T-helper 1 cell treated with Interleukin-12 subunit alpha and Interleukin-12 subunit beta and Interleukin-4 antibody, amounts not matched to agents 30 μg/mL and 1 μg/mL, for 36 hours (primary cell): ENCODE data around the gene NSD2.

Experiments used
- H3K27ac Mint-ChIP-seq: one replicate; pipeline ENCODE4 v1.8.0; 2021; ENCODE audit warnings: mild to moderate bottlenecking, mixed read lengths
- H3K27me3 Mint-ChIP-seq: one replicate; pipeline ENCODE4 v1.8.0; 2021; ENCODE audit warnings: low read depth, mixed read lengths
- H3K36me3 Mint-ChIP-seq: one replicate; pipeline ENCODE4 v1.8.0; 2021; ENCODE audit warnings: low read depth, mixed read lengths
- H3K4me1 Mint-ChIP-seq: one replicate; pipeline ENCODE4 v1.8.0; 2021; ENCODE audit warnings: low read depth, mixed read lengths
- H3K4me3 Mint-ChIP-seq: one replicate; pipeline ENCODE4 v1.8.0; 2021; ENCODE audit warnings: mild to moderate bottlenecking, moderate library complexity, mixed read lengths
- H3K9me3 Mint-ChIP-seq: one replicate; pipeline ENCODE4 v1.8.0; 2021; ENCODE audit warnings: mixed read lengths

NSD2 gene

DNA sequence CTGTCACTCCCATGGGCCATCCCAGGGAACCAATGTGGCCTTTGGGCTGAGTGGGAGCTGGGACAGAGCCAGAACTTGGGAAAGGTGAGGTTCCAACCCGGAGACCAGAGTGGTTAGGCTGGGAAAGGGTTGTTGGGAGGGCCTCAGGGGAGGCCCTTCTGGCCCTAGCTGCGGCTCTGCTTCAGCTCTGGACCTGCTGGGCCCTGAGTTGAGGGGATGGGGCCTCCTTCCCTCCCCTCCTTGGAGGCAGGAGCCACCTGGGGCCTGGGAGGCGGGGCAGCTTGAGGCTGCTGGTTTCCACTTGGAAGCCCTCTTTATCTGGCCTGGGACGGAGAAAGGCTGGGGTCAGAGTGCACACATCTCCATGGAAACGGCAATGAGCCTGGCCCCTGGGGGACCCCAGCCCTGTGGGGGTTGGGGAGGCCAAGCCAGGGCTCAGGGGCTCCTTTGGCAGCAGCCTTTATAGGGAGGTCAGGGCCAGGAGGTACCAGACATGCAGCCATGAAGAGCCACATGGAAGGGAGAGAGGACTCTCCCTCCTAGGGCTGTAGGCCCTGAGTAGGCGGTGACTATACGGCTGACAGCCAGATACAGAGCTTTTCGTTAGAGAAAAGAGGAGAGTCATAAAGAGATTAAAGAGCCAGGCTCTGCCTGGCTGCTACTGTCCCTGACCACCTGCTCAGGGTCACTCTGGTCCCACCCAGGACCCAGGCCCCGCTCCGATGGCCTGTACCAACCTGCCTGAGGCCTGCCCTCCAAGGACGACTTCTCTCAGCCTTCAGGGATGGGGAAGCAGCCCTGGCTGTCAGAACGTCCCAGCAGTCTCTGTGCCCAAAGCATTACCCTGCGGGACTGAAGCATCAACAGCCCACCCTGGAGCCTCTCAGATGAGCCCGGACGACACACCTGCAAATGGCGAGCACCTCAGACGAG lies 6.9 kb upstream of the NSD2 start:
- H3K9me3 Mint-ChIP-seq: no peaks in the 10 kb centered on the region
- no peaks in the 10 kb centered on the region for H3K27me3 Mint-ChIP-seq
- peaks cover 11% of the 10 kb centered on the region for H3K4me1 Mint-ChIP-seq
- no peak overlapping the region for H3K27ac Mint-ChIP-seq
- no peak overlapping the region for H3K4me3 Mint-ChIP-seq
- H3K36me3 Mint-ChIP-seq: no peaks in the 10 kb centered on the region

DNA sequence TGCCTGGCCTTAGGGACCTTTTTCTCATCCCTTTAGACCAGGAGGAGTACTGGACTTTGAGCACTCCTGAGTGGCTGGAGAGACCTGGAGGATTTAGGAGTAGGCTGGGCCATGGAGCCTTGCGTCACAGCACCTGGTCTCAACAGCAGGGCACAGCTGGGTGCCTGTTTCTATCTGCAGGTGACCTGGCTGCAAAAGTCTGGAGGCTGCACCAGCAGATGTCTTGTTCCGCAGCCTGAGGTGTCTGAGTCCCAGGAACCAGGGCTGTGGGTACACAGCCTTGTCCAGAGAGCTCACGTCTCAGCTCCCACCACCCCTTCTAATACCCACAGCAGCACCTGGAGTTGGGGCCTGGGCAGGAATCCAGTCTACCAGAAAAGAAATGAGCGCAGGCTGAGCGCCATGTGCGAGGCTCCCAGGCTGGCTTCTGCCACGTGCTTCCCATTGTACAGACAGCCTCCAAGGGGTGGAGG lies 5.0 kb upstream of the NSD2 start:
- no peaks in the 10 kb centered on the region for H3K36me3 Mint-ChIP-seq
- no peaks in the 10 kb centered on the region for H3K27me3 Mint-ChIP-seq
- H3K4me3 Mint-ChIP-seq: no peak overlapping the region
- H3K27ac Mint-ChIP-seq: no peak overlapping the region
- H3K4me1 Mint-ChIP-seq: peaks cover 17% of the 10 kb centered on the region
- no peaks in the 10 kb centered on the region for H3K9me3 Mint-ChIP-seq

DNA sequence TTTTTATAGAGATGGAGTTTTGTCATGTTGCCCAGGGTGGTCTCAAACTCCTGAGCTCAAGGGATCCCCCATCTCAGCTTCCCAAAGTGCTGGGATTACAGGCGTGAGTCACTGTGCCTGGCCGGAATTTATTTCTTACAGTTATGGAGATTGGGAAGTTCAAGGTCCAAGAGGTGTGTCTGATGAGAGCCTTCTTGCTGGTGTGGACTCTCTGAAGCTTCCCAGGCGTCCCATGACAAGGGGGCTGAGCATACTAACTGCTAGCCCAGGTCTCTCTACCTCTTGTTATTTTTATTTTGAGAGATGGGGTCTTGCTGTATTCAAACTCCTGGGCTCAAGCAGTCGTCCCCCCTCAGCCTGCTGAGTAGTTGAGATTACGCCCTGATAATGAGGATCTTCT lies 2.9 kb upstream of the NSD2 start:
- no peak overlapping the region for H3K27ac Mint-ChIP-seq
- no peak overlapping the region for H3K4me3 Mint-ChIP-seq
- H3K27me3 Mint-ChIP-seq: no peaks in the 10 kb centered on the region
- peaks cover 3% of the 10 kb centered on the region for H3K36me3 Mint-ChIP-seq
- peaks cover 18% of the 10 kb centered on the region for H3K4me1 Mint-ChIP-seq
- no peaks in the 10 kb centered on the region for H3K9me3 Mint-ChIP-seq

DNA sequence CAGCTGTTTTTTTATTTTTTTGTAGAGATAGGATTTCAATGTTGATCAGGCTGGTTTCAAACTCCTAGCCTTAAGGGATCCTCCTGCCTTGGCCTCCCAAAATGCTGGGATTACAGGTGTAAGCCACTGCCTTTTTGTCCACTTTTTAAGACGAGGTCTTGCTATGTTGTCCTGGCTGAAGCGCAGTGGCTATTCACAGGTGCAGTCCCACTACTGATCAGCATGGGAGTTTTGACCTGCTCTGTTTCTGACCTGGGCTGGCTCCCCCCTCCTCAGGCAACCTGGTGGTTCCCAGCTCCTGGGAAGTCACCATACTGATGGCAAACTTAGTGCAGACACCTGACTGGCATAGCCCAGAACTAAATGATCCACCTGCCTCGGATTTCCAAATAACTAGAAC lies 2.3 kb upstream of the NSD2 start:
- Mint-ChIP-seq H3K36me3 (peaks cover 3% of the 10 kb centered on the region), H3K27me3 (no peaks in the 10 kb centered on the region), H3K4me1 (peaks cover 24% of the 10 kb centered on the region), H3K27ac (no peak overlapping the region), H3K9me3 (no peaks in the 10 kb centered on the region), H3K4me3 (no peak overlapping the region)

DNA sequence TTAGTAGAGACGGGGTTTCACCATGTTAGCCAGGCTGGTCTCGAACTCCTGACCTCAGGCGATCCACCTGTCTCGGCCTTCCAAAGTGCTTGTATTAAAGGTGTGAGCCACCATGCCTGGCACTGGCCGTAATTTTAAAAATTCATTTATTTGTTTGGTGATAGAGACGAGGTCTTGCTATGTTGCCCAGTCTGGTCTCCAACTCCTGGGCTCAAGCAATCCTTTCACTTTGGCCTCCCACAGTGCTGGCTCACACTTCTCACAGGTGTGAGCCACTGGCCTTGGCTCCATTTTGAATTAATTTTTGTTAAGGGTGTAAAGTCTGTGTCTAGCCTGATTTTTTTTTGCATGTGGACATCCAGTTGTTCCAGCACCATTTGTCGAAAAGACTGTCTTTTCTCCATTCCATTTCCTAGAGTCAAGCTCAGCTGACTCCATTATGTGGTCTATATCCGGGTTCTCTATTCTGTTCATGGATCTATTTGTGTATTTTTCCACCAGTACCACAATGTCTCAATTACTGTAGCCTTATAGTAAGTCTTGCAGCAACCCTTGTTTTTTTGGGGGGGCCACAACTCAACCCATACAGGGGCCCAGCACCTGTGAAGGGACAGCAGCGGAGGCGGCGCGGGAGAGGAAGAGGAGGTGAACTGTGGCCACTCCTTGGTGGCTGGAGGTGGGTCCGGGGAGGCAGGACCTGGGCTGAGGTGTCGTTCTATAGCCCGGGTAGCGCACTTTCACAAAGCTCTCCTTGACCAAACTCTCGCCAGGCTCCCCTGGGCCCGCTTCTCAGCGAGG lies 1.5 kb upstream of the NSD2 start:
- H3K4me3 Mint-ChIP-seq: peak overlapping the region; percentile 89
- no peaks in the 10 kb centered on the region for H3K9me3 Mint-ChIP-seq
- H3K36me3 Mint-ChIP-seq: peaks cover 4% of the 10 kb centered on the region
- peaks cover 33% of the 10 kb centered on the region for H3K4me1 Mint-ChIP-seq
- no peaks in the 10 kb centered on the region for H3K27me3 Mint-ChIP-seq
- H3K27ac Mint-ChIP-seq: peak overlapping the region; percentile 97

DNA sequence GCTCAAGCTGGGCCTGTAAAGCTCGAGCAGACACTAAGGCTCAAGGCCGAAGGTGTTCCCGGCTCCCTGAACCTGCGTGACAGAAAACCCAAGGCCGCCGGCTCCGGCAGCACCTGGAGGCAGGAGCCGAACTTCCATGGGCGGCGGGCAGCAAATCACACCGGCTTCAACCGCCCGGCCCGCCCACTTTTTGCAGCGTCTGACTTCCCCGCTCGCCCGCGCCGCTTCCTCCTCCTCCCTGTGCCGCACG lies 940 bp upstream of the NSD2 start:
- H3K27ac Mint-ChIP-seq: peak overlapping the region; percentile 97

DNA sequence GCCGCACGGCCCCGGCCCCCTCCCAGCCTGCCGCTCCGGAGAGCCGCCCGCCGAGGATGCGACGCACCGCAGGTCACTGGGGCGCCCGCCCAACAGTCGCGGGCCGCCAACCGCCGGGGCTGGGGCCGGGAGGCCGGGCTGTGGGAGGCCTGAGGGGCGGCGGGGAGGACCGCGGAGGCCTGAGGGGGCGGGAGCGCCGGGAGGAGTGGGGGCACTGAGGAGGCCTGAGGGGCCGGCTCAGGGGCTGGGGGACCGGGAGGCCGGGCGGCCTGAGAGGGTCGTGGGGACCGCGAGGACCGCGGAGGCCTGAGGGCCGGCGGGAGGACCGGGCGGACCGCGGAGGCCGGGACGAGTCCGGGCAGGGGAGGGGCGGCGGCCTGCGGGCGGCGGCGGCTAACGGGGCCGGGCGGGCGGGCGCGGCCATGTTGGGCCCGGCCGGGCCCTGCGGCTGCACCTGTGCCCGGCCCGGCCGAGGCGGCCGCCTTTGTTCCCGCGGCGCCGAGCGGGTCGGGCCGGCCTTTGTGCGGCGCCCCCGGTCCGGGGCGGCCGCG lies 353 bp downstream of the NSD2 start:
- Mint-ChIP-seq H3K4me1 (peaks cover 35% of the 10 kb centered on the region), H3K27ac (no peak overlapping the region), H3K36me3 (peaks cover 4% of the 10 kb centered on the region), H3K4me3 (no peak overlapping the region), H3K27me3 (no peaks in the 10 kb centered on the region), H3K9me3 (no peaks in the 10 kb centered on the region)

More for the DNA sequence above, 940 bp upstream of the NSD2 start:
- Mint-ChIP-seq H3K4me1 (peaks cover 35% of the 10 kb centered on the region), H3K4me3 (peak overlapping the region; percentile 89), H3K27me3 (no peaks in the 10 kb centered on the region), H3K9me3 (no peaks in the 10 kb centered on the region), H3K36me3 (peaks cover 4% of the 10 kb centered on the region)

DNA sequence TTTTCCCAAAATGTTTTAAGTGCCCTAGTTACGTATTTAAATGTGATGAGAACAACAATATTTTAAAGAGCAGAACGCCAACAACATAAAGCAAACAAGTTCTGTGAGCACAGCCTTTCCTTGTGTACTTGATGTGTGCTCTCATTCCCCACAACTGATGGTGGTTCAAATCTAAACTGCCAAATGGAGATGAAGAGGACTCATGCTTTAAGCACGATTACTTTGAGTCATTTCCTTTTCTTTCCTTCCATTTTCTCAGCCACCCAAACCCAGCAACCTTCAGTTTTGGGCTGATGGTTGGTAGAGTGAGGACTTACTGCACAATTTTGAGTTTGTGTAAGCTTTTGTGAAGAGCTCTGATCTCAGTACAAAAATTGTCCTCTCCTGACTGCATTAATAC lies 1.7 kb downstream of the NSD2 start:
- Mint-ChIP-seq H3K4me1 (peaks cover 42% of the 10 kb centered on the region), H3K4me3 (peak overlapping the region; percentile 99)

DNA sequence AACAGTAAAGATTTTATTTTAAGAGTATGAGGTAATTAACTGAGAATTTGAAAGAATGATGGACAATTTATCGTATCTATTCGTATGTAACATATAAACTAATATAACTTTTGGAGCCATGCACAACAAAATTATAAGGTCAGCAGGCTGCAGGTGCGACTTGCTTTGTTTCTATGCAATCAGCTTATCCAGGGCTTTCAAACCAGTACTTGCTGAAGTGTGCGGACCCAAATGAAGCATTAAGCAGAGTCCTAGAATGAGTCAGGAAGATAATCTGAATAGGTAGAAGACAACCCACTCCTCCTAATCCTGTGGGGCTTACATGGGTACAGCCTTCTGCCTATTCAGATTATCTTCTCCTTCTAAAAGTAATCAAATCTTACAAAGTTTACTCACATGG lies 2.1 kb downstream of the NSD2 start:
- peak overlapping the region; percentile 99 for H3K4me3 Mint-ChIP-seq
- H3K9me3 Mint-ChIP-seq: no peaks in the 10 kb centered on the region
- H3K27ac Mint-ChIP-seq: peak overlapping the region; percentile 97
- H3K4me1 Mint-ChIP-seq: peaks cover 43% of the 10 kb centered on the region
- peaks cover 8% of the 10 kb centered on the region for H3K36me3 Mint-ChIP-seq
- H3K27me3 Mint-ChIP-seq: no peaks in the 10 kb centered on the region

More for the DNA sequence above, 1.7 kb downstream of the NSD2 start:
- Mint-ChIP-seq H3K27ac (peak overlapping the region; percentile 97), H3K36me3 (peaks cover 8% of the 10 kb centered on the region), H3K27me3 (no peaks in the 10 kb centered on the region), H3K9me3 (no peaks in the 10 kb centered on the region)

DNA sequence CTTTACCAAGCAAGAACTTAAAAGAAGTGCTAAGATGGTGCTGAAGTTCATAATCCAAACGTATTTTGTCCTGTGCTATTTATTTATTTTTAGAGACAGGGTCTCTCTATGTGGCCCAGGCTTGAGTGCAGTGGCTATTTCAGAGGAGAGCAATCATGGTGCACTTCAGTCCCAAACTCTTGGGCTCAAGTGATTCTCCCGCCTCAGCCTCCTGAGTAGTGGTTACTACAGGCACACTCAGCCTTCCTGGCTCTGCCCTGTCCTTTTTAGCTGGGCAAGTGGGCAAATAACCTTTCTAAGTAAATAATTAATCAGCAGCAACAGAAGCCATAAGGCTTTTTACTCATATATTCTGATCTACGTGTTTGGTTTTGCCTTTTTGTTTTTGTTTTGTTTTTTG lies 2.6 kb downstream of the NSD2 start:
- Mint-ChIP-seq H3K4me1 (peaks cover 48% of the 10 kb centered on the region), H3K27me3 (no peaks in the 10 kb centered on the region), H3K9me3 (no peaks in the 10 kb centered on the region), H3K36me3 (peaks cover 8% of the 10 kb centered on the region), H3K4me3 (peak overlapping the region; percentile 99), H3K27ac (peak overlapping the region; percentile 97)

DNA sequence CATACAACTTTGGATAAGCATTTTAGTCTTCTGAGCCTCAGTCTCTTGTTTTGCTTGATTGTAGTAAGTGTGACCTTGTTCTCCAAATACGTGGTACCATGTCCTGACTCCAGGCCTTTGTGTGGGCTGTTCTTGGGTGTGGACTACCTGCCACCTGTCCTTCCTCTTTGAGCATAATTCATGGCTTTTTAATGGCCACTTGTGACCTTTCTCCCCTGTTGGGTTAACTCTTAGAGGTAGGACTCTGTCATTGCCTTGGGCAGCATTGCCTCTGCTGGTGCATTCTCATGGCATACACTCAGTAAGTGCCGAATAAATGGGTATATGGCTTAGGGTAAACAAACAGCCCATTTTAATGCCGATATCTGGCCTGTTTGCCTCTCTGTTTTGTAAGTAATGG lies 3.0 kb downstream of the NSD2 start:
- Mint-ChIP-seq H3K36me3 (peaks cover 8% of the 10 kb centered on the region), H3K4me3 (peak overlapping the region; percentile 4), H3K27me3 (no peaks in the 10 kb centered on the region), H3K9me3 (no peaks in the 10 kb centered on the region), H3K27ac (peak overlapping the region; percentile 97), H3K4me1 (peaks cover 48% of the 10 kb centered on the region)

DNA sequence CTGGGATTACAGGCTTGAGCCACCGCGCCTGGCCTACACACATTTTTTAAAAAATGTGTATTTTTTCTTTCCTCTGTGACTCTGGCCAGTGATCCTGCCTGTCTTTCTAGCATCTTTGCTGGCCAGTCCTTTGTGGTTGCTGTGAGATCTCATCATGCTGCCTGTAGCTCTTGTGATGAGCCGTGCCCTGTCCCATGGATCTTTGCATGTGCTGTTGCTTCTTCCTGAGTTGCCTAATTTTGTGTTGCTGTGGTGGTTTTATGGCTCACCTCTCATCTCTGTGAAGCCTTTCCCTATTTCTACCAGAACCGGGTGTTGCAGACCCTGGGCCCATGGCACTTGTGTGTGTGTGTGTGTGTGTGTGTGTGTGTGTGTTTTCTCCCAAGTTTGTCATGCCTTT lies 8.3 kb downstream of the NSD2 start:
- H3K27me3 Mint-ChIP-seq: no peaks in the 10 kb centered on the region
- H3K9me3 Mint-ChIP-seq: no peaks in the 10 kb centered on the region
- H3K36me3 Mint-ChIP-seq: peaks cover 17% of the 10 kb centered on the region
- H3K27ac Mint-ChIP-seq: peak overlapping the region; percentile 72
- no peak overlapping the region for H3K4me3 Mint-ChIP-seq
- H3K4me1 Mint-ChIP-seq: peaks cover 53% of the 10 kb centered on the region

DNA sequence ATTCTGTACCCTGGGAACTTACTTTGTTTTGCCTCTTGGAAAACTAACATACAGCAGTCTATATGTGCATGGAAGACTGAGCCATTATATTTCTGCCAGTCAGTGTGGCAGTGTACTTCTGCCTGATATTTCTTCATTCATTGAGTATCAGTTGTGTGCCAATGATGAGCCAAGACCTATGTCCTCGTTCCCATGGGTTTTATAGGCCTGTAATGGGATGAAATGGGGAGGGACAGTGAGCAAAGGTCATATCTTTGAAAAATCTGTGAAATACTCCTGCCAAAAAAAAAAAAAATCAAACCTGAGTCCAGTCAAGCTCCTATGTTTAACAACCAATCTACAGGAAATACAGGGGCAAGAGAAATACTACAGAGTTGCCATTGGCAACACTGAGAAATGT lies 9.1 kb downstream of the NSD2 start:
- Mint-ChIP-seq H3K4me3 (no peak overlapping the region), H3K27me3 (no peaks in the 10 kb centered on the region), H3K4me1 (peaks cover 49% of the 10 kb centered on the region), H3K27ac (peak overlapping the region; percentile 26), H3K9me3 (no peaks in the 10 kb centered on the region), H3K36me3 (peaks cover 16% of the 10 kb centered on the region)

DNA sequence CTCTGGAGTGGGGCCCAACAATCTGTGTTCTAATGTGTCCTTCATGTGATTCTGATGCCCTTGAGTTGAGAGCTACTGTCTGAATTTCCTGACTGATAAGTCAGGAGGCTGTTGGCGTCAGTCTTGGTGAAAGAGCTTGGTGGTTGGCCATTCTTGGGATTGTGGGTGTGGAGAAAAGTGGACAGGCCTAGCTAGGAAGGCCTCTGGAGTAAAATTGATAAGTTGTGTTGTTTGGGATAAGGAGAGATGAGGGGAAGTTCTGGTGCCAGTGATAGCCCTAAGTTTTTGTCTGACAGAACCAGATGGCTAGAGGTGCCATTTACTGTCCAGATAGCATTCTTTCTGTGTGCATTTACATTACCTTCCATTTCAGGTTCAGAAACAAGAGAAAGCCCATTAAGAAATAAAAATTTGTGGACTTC lies 11.7 kb downstream of the NSD2 start:
- Mint-ChIP-seq H3K4me1 (peaks cover 53% of the 10 kb centered on the region), H3K4me3 (no peak overlapping the region), H3K27ac (peak overlapping the region; percentile 68), H3K27me3 (no peaks in the 10 kb centered on the region), H3K36me3 (peaks cover 19% of the 10 kb centered on the region), H3K9me3 (no peaks in the 10 kb centered on the region)

DNA sequence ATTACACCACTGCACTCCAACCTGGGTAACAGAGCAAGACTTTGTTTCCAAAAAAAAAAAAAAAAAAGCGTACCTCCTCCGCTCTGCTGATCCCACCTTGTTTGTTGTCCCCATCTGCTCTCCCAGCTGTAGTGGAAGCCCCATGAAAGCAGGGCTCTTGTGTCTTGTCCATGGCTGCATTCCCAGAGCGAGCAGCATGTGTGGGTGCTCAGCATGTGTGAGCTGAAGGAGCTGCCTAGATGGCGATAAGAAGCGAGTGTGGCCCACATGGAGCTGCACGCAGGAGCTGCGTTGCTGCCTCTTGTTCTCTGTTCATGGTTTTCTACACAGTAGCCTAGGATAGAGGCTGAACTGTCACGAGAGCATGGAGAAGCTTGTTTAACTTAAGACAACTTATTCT lies 12.4 kb downstream of the NSD2 start:
- peaks cover 19% of the 10 kb centered on the region for H3K36me3 Mint-ChIP-seq
- H3K9me3 Mint-ChIP-seq: no peaks in the 10 kb centered on the region
- no peak overlapping the region for H3K4me3 Mint-ChIP-seq
- H3K27ac Mint-ChIP-seq: peak overlapping the region; percentile 55
- H3K27me3 Mint-ChIP-seq: no peaks in the 10 kb centered on the region
- peaks cover 51% of the 10 kb centered on the region for H3K4me1 Mint-ChIP-seq
